B cell (primary cell): ENCODE measurements around the gene ATP8B1.

ENCODE experiments used
- EZH2 ChIP-seq: IDR thresholded peaks from 2 replicates; pipeline ENCODE4 v1.6.1; 2012; ENCODE audit warnings: borderline replicate concordance, low read depth, mild to moderate bottlenecking, moderate library complexity, low read length; ENCODE audit not compliant: insufficient read depth, poor library complexity, severe bottlenecking
- TF ChIP-seq, protein P1 (sequence below): fragments of 200-600 bp; IDR thresholded peaks from one replicate; pipeline ENCODE4 v1.8.0; 2022; ENCODE audit warnings: antibody characterized with exemption, mild to moderate bottlenecking

- TF ChIP-seq, protein P1, sequence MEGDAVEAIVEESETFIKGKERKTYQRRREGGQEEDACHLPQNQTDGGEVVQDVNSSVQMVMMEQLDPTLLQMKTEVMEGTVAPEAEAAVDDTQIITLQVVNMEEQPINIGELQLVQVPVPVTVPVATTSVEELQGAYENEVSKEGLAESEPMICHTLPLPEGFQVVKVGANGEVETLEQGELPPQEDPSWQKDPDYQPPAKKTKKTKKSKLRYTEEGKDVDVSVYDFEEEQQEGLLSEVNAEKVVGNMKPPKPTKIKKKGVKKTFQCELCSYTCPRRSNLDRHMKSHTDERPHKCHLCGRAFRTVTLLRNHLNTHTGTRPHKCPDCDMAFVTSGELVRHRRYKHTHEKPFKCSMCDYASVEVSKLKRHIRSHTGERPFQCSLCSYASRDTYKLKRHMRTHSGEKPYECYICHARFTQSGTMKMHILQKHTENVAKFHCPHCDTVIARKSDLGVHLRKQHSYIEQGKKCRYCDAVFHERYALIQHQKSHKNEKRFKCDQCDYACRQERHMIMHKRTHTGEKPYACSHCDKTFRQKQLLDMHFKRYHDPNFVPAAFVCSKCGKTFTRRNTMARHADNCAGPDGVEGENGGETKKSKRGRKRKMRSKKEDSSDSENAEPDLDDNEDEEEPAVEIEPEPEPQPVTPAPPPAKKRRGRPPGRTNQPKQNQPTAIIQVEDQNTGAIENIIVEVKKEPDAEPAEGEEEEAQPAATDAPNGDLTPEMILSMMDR: no peak
- TF ChIP-seq EZH2: no peak
These were observed 43.1 kb upstream of the ATP8B1 start for GRCh38 chr18:57846258-57846657.
